HG03378 (cell line): ENCODE data around the gene BCO2.

Experiments used
- ATAC-seq: cut with Tn5 transposase; IDR thresholded peaks from one replicate; pipeline ENCODE4 v1.9.1; 2021; ENCODE audit warnings: mild to moderate bottlenecking, moderate library complexity; ENCODE audit not compliant: unreplicated experiment

The BCO2 gene

GRCh38 chr11:112247201-112247600 is 71.9 kb downstream of the BCO2 start:
- ATAC-seq: no peak

GRCh38 chr11:112248201-112248600 is 72.9 kb downstream of the BCO2 start:
- ATAC-seq: no peak

GRCh38 chr11:112249871-112250610 is 74.7 kb downstream of the BCO2 start:
- no peak for ATAC-seq

- ATAC-seq: no peak
Observed at GRCh38 chr11:112253605-112254242, 78.4 kb downstream of the BCO2 start.

- ATAC-seq: no peak
Observed at GRCh38 chr11:112255067-112255720, 79.9 kb downstream of the BCO2 start.

- no peak for ATAC-seq
Observed at GRCh38 chr11:112260490-112260889, 85.2 kb downstream of the BCO2 start, which contains the start of gene PLET1. PLET1 (minus strand) TSS chr11:112260860; CDS start chr11:112260589, 271 bp downstream.

- ATAC-seq: no peak
Observed at GRCh38 chr11:112265659-112266409, 90.5 kb downstream of the BCO2 start.

- ATAC-seq: no peak
Observed at GRCh38 chr11:112266410-112266778, 91.1 kb downstream of the BCO2 start.

- no peak for ATAC-seq
Observed at GRCh38 chr11:112267188-112267591, 91.9 kb downstream of the BCO2 start.

GRCh38 chr11:112268406-112268805 is 93.1 kb downstream of the BCO2 start:
- no peak for ATAC-seq
